OCI-LY7 (cell line): ENCODE measurements around the gene SPRYD4. TPM values are rescaled to one million over a fixed set of nuclear protein-coding genes. Genes with fewer than 3 reads are reported as not detected.

ENCODE experiments used
- BruUV-seq: library from RNA; stranded (reverse); fragments of 400-500 nt; replicated peaks from 2 replicates; lab custom pipeline; 2021; lab: Mats Ljungman, UMichigan
- CTCF ChIA-PET: fragments of 300-600 bp; sonication (Branson Sonifier 250); formaldehyde crosslinking; loops from one replicate; lab custom pipeline; 2022; ENCODE audit warnings: antibody characterized with exemption; ENCODE audit not compliant: unreplicated experiment; lab: Charles Lee
- POLR2A ChIA-PET: fragments of 300-600 bp; sonication (Branson Sonifier 250); formaldehyde crosslinking; loops from one replicate; lab custom pipeline; 2022; ENCODE audit warnings: antibody characterized with exemption; lab: Charles Lee
- DNase-seq: peaks from one replicate; pipeline ENCODE4 v3.0.0-alpha.2; 2015; ENCODE audit warnings: low spot score
- H2AFZ ChIP-seq: fragments of 200-600 bp; sonication (generic), shearing (Covaris generic); 2 replicates; pipeline ENCODE4 v1.6.1; 2014; ENCODE audit warnings: mild to moderate bottlenecking, antibody characterized with exemption, low read length, moderate library complexity
- H3K27ac ChIP-seq: fragments of 200-600 bp; sonication (generic); 2 replicates; pipeline ENCODE4 v1.5.1; 2014; ENCODE audit warnings: mixed run types, low read depth, mild to moderate bottlenecking, moderate library complexity, low read length, inconsistent platforms; ENCODE audit not compliant: poor library complexity, severe bottlenecking
- H3K36me3 ChIP-seq: fragments of 200-600 bp; sonication (generic); 2 replicates; pipeline ENCODE4 v1.6.1; 2014; ENCODE audit warnings: mild to moderate bottlenecking, antibody characterized with exemption, low read length, moderate library complexity, mixed read lengths; ENCODE audit not compliant: insufficient read depth
- H3K4me1 ChIP-seq: fragments of 200-600 bp; sonication (generic); 2 replicates; pipeline ENCODE4 v1.5.1; 2014; ENCODE audit warnings: mild to moderate bottlenecking, low read length; ENCODE audit not compliant: insufficient read depth, poor library complexity, severe bottlenecking
- H3K4me2 ChIP-seq: fragments of 200-600 bp; sonication (generic); 2 replicates; pipeline ENCODE4 v1.6.1; 2014; ENCODE audit warnings: mild to moderate bottlenecking, low read length
- H3K4me3 ChIP-seq: fragments of 200-600 bp; sonication (generic); 2 replicates; pipeline ENCODE4 v1.5.1; 2014; ENCODE audit warnings: mild to moderate bottlenecking, low read depth, low read length; ENCODE audit not compliant: poor library complexity, severe bottlenecking
- H3K79me2 ChIP-seq: fragments of 200-600 bp; sonication (generic); 2 replicates; pipeline ENCODE4 v1.6.1; 2016; ENCODE audit warnings: low read depth, mild to moderate bottlenecking, low read length, moderate library complexity, mixed read lengths; ENCODE audit not compliant: insufficient read depth
- H3K9me2 ChIP-seq: fragments of 200-600 bp; sonication (generic); 2 replicates; pipeline ENCODE4 v1.6.1; 2016; ENCODE audit warnings: mild to moderate bottlenecking, low read length, mixed read lengths; ENCODE audit not compliant: insufficient read depth
- H3K9me3 ChIP-seq: fragments of 200-600 bp; sonication (generic); 2 replicates; pipeline ENCODE4 v1.6.1; 2014; ENCODE audit warnings: mild to moderate bottlenecking, mixed run types, low read length, mixed read lengths
- H4K20me1 ChIP-seq: fragments of 200-600 bp; sonication (generic); 2 replicates; pipeline ENCODE4 v1.6.1; 2014; ENCODE audit warnings: mild to moderate bottlenecking, antibody characterized with exemption, low read length, moderate library complexity, mixed read lengths; ENCODE audit not compliant: insufficient read depth
- EZH2phosphoT487 ChIP-seq: fragments of 200-600 bp; sonication (generic); IDR thresholded peaks from 2 replicates; pipeline ENCODE4 v1.6.1; 2018; ENCODE audit warnings: low read depth, borderline replicate concordance, mild to moderate bottlenecking, mixed run types, antibody characterized with exemption, low read length, moderate library complexity, mixed read lengths
- intact Hi-C: fragments of 100-400 bp; cut with micrococcal nuclease; formaldehyde crosslinking; loops from one replicate; pipeline ENCODE4 v1.10.0; 2022; ENCODE audit not compliant: unreplicated experiment
- total RNA-seq, 2 experiments: library from RNA; depleted of rRNA in 1 of 2; stranded (reverse); fragments of >200 nt in 1 of 2; shearing (Covaris generic) in 1 of 2; gene quantifications; 2 replicates each; pipeline ENCODE4 v1.2.3, GENCODE V29; 2014 to 2022
- TF ChIP-seq, protein P1 (sequence below): fragments of 200-600 bp; sonication (generic); conservative IDR thresholded peaks from 2 replicates; pipeline ENCODE4 v1.5.1; 2014; ENCODE audit warnings: mild to moderate bottlenecking, antibody characterized with exemption, low read length, moderate library complexity, mixed read lengths

SPRYD4 gene
- total RNA-seq, 2 experiments from 2014 or later: 5.9 to 7.5 TPM

DNA sequence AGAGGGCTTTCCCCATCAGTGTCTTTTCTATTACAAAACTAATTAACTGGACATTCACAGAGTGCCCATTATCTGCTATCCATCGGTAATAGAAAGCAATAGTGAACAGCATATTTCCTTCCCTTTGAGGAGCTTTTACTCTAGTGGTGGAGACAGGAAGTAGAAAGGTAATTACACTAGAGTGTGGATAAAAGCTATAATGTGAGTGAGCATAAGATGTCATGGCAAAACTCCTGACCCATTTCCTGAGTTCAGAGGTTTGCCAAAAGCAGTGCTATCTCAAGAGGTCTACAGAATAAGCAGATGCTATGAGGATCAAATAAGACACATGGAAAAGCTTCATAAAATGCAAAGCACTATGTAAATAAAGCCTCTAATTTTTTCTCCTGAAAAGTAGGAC lies 43.2 kb upstream of the SPRYD4 start:
- Histone ChIP-seq H3K9me2 (no peaks in the 10 kb centered on the region), H3K79me2 (no peaks in the 10 kb centered on the region), H4K20me1 (no peaks in the 10 kb centered on the region), H3K4me2 (no peak overlapping the region), H3K4me1 (no peaks in the 10 kb centered on the region), H3K9me3 (no peaks in the 10 kb centered on the region), H3K4me3 (no peak overlapping the region), H3K36me3 (peaks cover 97% of the 10 kb centered on the region), H3K27ac (no peak overlapping the region), H2AFZ (no peak overlapping the region)
- no TSS peak for BruUV-seq
- intact Hi-C loops: no loop called here
- TF ChIP-seq EZH2phosphoT487: no peak
- TF ChIP-seq, protein P1, sequence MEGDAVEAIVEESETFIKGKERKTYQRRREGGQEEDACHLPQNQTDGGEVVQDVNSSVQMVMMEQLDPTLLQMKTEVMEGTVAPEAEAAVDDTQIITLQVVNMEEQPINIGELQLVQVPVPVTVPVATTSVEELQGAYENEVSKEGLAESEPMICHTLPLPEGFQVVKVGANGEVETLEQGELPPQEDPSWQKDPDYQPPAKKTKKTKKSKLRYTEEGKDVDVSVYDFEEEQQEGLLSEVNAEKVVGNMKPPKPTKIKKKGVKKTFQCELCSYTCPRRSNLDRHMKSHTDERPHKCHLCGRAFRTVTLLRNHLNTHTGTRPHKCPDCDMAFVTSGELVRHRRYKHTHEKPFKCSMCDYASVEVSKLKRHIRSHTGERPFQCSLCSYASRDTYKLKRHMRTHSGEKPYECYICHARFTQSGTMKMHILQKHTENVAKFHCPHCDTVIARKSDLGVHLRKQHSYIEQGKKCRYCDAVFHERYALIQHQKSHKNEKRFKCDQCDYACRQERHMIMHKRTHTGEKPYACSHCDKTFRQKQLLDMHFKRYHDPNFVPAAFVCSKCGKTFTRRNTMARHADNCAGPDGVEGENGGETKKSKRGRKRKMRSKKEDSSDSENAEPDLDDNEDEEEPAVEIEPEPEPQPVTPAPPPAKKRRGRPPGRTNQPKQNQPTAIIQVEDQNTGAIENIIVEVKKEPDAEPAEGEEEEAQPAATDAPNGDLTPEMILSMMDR: no peak
- no peak for DNase-seq
- CTCF ChIA-PET: no interaction called here
- POLR2A ChIA-PET: interaction anchor here (1.1 to 1.5 kb wide), 4 partner anchors 9 to 65 kb away, joined by 3 to 5 read pairs (median 4); partner anchors contain the start of gene STAT2

DNA sequence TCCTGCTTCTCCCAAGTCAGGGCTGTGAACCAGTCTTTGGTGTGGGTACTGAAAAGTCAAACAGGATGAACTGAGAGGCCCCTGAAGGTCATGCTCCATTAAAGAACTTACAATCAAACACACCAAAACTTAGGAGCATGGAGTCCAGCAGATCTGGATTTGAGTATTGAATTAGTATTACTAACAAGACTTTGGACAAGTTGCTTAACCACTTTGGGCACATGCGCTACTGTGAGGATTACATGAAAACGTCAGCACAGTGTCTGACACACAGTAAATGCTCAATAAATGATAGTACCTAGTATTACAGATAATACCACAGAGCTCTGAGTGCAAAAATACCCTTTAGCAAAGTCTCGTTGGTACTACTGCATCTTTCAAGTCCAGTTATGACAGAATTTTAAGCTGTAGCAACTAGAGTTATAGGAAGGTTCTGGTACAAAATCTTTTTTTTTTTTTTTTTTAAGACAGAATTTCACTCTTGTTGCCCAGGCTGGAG lies 42.4 kb upstream of the SPRYD4 start:
- no peak overlapping the region for H3K27ac ChIP-seq
- H3K36me3 ChIP-seq: peaks cover 97% of the 10 kb centered on the region
- no peak for DNase-seq
- no peak overlapping the region for H2AFZ ChIP-seq
- H3K4me2 ChIP-seq: no peak overlapping the region
- POLR2A ChIA-PET: interaction anchor here (0.6 to 1.8 kb wide), 6 partner anchors 10 to 720 kb away, joined by 3 to 5 read pairs (median 4); partner anchors contain the start of gene STAT2
- CTCF ChIA-PET: no interaction called here
- TF ChIP-seq, protein P1: no peak
- no peak for TF ChIP-seq EZH2phosphoT487
- no peaks in the 10 kb centered on the region for H3K9me2 ChIP-seq
- intact Hi-C loops: no loop called here
- no peak overlapping the region for H3K4me3 ChIP-seq
- H4K20me1 ChIP-seq: no peaks in the 10 kb centered on the region
- H3K9me3 ChIP-seq: no peaks in the 10 kb centered on the region
- no peaks in the 10 kb centered on the region for H3K79me2 ChIP-seq
- no TSS peak for BruUV-seq
- H3K4me1 ChIP-seq: no peaks in the 10 kb centered on the region

DNA sequence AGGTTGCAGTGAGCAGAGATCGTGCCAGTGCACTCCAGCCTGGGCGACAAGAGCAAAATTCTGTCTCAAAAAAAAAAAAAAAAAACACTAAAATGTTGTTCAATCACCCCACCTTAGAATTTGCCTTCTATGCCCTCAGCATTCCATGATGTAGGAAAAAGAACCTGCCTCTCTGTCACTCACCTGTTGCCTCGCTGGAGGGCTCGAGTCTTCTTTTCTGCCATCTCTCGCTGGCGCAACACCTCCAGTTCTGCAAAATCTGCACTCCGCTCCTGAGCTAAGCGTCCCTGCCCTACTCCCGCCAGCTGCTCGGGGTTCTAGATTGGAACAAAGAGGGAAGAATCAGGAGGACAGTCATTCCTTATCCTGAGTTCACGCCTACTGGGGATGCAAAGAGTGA lies 37.1 kb upstream of the SPRYD4 start:
- intact Hi-C loops: no loop called here
- Histone ChIP-seq H3K36me3 (peaks cover 79% of the 10 kb centered on the region), H3K4me3 (no peak overlapping the region), H3K9me2 (no peaks in the 10 kb centered on the region), H3K4me1 (no peaks in the 10 kb centered on the region), H4K20me1 (no peaks in the 10 kb centered on the region), H3K79me2 (peaks cover 6% of the 10 kb centered on the region), H3K27ac (no peak overlapping the region), H3K9me3 (no peaks in the 10 kb centered on the region), H3K4me2 (no peak overlapping the region), H2AFZ (no peak overlapping the region)
- ChIA-PET CTCF (no interaction called here), POLR2A (no interaction called here)
- DNase-seq: no peak
- BruUV-seq: no TSS peak
- TF ChIP-seq, protein P1: no peak
- no peak for TF ChIP-seq EZH2phosphoT487
